ENCODE data around the gene TPRA1.

Gene TPRA1

DNA sequence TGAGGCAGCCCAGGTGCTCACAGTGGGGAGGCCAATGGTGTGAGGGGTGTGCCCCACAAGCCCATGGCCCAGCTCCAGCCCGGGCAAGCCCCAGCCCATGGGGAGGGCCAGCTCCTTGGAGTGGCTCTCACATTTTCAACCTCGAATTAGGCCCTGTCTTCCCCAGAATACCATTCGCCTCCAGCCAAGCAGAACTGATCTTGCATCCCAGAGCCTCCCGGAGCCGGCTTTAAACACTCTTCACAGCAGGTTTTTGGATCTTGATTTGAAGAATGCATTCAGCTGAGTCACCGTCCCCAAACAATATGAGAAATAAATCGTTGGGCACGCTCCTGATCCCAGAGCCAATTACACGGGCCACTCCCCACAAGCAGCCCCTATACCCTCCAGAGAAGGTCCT, 23.7 kb downstream of the TPRA1 start:
- DNase-seq = no peak

DNA sequence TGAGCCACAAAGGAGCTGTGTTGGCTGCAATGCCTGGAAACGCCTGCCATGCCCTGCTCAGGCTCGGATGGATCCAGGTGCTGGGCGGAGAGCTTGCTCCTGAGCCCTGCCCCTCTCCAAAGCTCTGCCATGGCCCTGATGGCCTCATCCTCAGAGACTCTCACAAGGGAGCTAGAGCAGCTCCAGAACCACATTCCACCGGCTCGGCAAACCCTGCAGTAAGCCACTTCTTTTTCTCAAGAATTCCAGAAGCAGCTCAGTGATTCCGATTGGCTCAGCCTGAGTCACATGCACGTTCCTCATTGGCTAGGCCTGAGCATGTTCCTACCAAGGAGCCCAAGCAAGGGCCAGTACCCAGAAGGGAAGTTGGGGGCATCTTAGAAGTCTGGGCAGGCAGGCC, 24.8 kb downstream of the TPRA1 start:
- DNase-seq = no peak

DNA sequence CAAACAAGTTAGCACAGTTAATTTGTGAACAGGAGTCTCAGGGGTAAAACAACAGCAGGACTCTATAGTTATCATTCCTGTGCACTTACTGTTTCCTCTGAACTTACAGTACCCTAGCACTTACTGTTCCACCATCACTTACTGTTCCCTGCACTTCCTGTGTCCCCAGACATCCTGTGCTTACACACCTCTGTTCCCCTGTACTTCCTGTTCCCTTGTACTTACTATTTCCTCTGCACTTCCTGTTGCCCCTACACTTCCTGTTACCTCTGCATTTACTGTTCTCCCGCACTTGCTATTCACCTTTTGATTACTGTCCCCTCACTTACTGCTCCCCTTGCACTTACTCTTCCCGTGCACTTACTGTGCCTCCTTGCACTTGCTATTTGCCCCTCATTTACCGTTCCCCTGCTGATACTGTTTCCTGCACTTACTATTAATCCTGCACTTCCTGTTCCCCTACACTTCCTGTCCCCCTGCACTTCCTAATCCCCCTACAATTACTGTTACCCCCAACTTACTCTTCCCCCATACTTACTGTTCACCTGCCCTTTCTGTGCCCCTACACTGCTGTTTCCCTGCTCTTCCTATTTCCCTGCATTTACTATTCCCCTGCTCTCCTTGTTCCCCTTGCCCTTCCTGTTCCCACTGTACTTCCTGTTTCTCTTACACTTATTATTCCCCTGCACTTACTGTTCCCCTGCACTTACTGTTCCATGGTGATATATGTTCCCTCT, 30.3 kb downstream of the TPRA1 start:
- DNase-seq = no peak

DNA sequence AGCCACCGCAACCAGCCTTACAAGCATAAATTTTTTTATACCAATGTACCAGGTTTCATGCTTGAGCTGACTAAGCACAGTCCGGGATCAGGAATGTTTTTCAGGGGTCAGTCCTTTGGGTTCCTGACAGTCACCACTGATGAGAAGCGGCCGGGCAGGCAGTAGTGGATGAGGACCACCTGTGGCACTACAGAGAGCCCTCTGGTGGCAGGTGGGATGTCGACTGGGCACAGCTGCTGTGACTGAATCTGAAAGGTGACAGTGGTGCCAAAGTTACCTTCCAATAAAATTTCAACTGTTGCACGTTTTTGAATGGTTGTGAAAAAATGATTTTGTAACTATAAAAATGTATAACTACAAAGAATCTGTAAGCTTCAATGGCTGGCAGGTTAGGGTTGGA, 34.0 kb downstream of the TPRA1 start:
- DNase-seq = no peak

DNA sequence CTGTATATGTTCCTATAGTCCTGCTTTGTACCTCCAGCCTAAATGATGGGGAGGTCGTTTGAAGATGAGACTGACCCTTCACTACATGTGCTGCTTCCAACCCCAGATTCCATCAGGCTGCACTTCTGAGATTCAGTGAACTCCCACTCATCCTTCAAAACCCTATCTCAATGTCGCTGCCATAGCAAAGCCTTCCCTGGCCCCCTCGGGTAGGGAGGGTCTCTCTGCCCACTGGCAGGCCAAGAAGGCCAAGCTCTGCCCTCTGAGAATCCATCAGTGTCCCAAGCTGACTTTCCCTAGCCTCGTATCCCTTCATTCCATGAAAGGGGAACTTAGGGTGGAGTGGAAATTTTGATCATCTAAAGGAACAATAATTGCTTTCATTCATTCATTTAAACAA, 35.4 kb downstream of the TPRA1 start:
- DNase-seq = no peak

DNA sequence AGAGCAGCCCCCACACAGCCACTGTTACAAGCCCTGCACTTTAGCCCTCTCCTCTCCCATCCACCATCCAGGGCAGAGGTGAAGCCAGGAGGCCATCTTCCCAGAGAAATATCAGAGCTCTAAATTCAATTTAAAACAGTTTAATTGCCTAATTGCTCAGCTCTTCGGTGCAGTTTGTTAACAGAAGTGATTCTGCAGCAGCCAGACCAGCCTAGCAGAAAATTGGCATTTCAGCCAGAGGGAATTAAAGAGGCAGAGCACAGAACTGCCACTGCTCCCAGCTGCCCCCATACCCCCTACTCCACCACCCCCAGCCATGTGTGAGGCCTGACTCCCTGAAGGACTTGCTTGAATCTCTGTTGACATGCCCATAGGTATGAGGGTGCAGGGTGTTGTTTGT, 38.5 kb downstream of the TPRA1 start:
- DNase-seq = no peak

DNA sequence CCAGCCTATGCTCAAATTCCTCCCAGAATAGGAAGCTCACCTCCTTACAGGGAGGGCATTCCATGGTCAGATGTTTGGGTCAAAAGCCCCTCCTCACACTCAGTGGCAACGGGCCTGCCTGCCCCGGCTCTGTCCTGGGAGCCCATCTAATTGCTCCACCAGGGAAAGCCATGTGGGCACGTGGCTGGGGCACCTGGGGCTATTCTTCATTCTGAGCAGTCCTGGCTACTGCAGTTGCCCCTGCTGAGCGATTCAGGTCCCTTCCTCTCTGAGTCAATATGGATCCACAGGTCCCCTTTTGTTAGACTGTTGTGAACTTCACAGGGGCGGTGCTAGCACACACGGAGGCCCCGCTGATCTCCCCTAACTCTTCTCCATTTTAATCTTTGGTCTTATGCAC, 39.4 kb downstream of the TPRA1 start:
- DNase-seq = no peak

DNA sequence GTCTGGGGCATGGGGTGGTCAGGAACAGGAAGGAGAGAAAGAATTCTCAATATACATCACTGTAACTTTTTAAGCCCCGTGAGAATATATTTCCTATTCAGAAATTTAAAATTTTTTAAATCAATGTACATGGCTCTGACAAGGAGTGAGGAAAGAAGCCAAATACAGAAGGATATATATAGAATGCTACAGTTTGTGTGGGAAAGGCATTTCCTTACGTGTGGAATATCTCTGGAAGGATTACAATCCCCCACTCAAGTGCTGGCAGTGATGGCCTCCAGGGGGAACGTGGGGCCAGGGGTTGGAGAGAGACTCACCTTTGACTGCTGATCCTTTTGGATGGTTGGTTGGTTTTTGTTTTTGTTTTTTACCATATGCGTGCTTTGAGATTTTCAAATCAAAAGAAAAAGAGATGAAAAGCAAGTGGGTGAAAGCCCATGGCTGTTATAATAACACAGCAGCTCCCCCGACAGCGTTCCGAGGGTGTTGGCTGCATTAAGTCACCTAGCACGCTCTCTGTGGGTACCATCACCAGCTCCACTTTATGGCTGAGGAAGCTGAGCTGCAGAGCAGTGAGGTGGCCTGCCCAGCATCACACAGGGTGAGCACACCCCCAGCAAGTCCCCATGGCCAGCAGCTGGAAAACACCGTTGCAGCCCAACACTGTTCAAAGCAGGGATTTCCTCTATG, 39.9 kb downstream of the TPRA1 start:
- no peak for DNase-seq

DNA sequence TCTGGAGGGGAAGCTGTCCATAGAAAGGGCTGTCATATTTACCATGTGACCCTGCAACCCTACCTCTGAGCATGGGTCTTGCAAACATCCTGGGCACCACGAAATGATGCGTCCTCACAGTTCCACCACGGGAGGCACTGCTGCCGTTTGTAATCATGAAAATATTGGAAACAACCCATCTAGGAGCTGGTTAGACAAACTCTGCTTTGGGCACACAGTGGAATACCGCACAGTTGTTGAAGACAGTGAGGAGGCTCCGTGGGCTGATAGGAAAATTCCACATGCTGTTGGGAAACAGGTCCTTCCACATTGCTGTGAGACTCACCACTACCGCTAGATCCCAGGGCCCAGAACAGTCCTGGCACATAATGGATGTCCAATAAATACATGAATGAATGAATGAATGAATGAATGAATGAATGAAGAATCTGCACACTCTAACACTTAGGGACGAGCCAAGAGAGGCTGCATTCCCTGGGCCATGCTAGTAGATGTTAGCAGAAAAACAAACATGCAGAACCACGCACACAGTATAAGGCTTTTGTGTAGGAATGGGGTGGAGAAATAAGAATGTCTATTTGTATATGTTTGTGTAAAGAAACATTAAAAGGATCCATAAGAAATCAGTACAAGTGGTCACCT, 40.6 kb downstream of the TPRA1 start:
- DNase-seq = no peak

DNA sequence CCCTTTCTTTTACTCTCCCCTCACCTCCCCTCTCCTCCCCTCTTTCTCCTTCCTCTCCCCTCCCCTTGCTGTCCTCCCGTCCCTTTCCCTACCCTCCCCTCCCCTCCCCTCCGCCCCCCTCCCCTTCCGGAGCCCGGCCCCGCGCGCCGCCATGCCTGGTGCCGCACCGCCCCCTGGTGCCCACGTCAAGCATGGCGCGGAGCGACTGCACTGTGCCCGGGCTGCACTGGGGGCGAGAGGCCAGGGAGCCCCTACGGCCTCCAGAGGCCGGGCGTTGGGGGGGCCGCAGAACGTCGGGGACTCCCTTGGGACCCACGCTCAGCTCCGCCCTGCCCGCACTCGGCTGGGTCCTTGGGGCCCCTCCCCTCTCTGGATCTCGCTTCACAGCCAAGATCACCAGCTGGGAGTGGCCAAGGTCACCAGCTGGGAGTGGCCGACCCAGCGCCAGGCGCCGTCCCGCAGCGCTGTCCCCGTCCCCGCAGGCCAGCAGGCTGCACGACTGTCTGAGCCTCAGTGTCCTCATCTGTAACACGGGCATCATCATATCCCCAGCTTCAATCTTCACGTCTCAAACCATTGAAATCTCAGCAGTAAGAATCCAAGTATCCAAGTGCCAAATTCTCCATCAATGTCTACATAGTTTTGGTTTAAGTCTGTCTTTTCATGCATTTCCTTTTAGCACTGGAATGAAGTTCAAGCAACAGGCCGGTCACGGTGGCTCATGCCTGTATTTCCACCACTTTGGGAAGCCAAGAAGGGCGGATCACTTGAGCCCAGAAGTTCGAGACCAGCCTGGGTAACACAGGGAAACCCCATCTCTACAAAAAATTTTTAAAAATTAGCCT, 42.5 kb downstream of the TPRA1 start:
- DNase-seq = peak; percentile 10 to 87 (median 62)

DNA sequence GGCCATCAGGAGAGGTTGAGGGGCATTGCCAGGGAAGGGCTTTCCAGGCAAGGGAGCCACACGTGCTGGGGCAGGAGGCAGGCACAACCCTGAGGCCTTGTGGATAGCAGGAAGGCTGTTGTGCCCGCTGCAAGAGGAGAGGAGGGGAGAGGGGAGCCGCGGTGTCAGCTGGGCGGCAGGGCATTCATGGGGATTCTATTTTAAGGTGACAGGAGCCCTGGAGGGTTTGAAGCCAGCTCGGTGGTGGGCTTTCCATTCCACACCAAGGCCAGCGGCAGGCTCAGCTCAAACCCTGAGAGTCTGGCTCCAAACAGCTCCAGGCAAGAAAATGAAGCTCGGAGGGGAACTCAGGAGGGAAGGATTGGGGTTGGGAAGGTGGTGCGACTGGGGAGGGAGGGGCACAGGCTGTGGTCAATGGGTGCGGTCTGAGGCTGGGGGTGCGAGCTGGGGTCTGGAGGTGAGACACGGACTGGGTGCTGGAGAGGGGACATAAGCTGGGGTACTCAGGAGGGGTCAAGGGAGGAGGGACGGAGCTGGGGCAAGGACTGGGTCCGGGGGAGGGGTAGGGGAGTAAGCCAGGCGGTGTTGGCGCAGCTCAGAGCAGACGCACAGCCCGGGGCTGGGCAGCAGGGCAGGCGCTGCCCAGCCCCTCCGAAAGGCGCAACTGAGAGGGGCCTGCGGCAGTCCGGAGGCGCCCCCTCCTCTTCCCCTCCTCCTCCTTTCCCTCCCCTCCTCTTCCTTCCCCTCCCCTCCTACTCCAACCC, 43.4 kb downstream of the TPRA1 start:
- no peak for DNase-seq

DNA sequence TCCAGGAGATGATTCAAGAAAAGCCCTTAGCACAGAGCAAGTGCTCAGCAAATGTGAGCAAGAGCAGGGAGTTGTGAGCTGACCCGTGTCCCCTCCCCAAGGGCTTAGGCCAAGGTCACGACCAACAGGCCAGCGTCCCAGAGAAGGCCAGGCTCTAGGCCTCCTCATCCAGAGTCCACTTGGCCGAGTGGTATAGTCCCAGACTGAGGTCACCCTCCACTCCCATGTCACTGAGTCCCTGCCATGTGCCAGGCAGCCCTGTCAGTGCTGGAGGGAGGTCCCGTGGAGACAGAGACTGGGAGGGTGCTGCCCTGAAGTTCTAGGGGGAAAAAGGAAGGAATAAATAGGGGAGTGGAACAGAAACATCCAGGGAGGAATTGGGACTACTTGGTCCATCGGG, 44.0 kb downstream of the TPRA1 start:
- DNase-seq = no peak

DNA sequence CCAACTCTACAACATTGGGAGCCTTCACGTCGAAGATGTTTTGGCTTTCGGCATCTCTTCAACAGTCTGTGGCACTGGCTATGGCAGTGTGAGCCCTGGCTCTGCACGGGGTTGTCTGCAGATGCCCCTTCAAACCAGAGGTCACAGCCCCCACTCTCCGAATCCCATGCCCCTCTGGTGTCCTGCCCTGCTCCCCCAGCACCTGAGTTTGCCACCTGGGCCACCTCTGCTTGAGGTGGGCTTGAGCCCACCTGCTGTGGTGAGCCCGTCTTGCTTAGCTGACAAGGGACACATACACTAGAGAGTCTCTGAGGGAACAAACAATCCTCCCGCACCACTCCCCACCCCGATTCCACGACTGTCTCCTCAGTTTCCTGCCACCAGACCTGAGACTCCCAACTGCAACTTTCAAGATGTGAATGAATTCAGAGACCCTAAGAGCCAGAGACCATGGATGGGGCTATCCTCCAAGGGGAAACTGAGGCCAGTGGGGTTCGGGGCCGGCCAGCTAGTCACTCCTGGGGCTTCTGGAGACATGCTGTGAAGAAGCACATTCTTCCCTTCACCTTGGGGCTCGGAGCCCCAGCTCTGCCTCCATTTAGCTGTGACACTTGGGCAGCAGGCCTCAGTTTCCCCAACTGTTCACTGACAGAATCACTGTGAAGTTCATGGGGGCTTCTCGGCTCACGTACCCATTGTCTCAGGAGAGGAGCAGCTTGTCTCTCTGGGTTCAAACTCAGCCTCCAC, 44.6 kb downstream of the TPRA1 start:
- DNase-seq = no peak

DNA sequence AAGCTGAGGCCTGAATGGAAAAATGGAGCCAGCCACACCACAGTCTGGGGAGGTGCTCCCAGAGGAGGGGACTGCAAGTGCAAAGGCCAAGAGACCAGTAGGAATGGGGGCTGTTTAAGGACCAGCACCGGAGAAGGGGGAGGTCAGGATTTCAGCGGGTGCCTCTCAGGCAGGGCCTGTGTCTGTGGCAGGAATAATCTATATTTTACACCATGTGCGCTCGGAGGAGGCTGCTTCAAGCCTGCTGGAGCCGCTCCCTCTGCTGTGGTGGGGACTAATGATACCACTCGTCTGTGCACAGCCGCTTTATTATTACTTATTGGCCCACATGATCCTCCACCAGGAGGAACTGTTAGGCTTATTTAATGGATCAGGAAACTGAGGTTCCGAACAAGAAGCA, 45.3 kb downstream of the TPRA1 start:
- DNase-seq = no peak

DNA sequence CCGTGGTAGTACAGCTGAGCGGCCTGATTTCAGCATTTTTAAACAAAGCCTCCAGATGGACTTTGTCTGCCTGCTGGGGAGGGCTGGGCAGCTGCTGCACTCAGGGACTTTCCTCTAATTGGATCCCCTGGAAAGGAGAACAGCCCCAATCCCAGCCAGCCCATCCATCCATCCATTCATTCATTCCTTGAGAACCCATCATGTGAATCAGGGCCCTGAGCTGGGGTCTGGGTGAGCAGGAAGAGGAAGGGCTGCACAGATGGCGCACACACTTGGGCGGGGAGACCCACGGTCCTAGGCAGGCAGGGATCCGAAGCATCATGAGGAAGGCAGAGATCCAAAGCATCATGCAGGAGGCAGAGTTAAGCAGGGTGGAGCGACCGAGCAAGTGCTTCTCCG, 45.7 kb downstream of the TPRA1 start:
- DNase-seq = no peak

DNA sequence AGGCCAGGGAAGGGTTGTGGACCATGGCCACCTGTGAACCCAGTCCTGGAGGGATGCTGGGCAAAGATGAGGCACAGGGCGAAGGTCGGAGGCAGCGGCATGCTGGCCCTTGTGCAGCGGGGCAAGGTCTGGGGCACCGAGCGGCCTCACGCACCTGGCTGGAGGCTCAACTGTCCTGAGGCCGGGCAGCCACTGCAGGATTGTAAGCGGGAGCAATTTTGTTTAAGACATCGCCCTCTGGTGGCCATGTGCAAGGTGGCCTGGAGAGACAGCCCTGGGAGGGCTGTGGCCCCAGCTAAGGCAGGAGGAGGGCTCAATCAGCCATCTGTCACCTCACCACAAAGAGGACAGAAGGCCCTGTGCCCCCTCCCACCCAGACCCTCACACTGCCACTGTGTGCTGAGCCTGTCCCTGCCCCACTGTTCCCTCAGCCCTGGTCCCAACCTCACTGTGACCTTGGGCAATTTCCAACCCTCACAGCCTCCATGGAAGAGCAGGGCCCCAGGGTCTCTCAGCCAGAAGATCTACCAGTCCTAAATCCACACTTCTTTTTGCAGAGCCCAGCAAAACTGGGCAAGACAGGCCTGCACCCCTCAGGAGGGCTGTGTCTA, 46.2 kb downstream of the TPRA1 start:
- peak in 42 of 51 donors; percentile 5 to 76 (median 43) for DNase-seq

DNA sequence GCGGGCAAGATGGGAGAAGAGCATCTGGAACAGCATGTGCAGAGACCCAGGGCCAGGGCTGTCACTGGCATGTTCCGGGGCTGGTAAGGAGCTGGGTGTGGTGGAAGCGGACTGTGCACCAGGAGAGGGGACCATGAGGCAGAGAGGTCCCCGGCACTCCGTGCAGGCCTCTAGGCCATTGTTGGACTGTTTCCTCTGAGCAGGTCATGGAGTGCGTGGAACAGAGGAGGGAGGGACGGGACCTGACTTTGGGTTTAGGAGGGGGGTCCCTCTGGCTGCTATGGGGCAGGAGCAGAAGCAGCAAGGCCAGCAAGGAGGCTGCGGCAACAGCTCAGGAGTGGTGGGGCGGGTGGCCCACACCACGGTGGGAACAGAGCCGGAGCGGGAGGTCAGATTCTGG, 47.1 kb downstream of the TPRA1 start:
- no peak for DNase-seq

DNA sequence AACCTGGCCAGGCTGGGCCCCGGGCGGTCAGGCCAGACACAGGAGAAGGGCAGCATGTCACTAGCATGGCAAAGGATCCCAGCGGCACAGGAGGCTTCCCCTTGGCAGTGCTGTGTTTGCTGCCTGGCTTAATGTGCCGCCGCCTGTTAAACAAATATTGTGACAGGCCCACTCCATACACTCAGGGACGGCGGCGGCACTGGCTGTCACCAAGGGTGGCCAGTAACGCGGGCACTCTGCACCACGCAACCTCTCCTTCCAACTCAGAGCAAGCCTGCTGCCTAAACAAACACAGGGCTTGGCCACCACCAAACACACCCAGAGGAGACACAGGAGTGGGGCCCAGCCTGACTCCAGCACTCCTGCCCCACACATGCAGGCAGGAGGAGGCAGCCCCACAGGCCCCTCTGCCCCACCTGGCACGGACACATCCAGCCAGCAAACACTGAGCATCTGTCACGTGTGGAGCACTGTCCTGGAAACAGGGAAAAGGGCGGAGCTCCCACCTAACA, 48.0 kb downstream of the TPRA1 start:
- DNase-seq = no peak

DNA sequence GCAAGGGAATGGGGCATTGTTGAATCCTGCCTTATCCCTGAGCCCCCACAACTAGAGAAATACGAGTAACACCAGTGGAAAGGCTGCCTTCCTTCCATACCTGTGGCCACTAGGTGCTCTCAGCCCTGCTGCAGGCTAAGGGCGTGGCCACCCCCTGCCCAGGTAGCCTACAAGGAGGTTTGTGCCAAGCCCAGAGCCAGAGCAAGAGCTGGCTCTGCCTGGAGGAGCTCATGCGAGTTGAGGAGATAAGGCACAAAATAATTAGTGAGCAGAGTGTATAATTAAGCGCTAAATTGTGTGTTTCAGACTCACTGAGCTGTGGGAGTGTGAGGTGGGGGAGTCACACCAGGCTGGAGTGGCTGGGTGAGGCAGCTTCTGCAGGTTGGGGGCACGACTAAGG, 49.2 kb downstream of the TPRA1 start:
- DNase-seq = no peak
